BJ (cell line): Measurements from ENCODE around the gene STAB1. TPM values are rescaled to one million over a fixed set of nuclear protein-coding genes. Genes with fewer than 3 reads are reported as not detected.

Source experiments
- CTCF ChIA-PET: fragments of 350-600 bp; formaldehyde crosslinking; extraction: SDS; loops from one replicate; lab custom pipeline; 2021; ENCODE audit warnings: antibody characterized with exemption, inconsistent platforms; lab: Yijun Ruan, JAX
- POLR2A ChIA-PET: fragments of 300-600 bp; sonication (Branson Sonifier 250); formaldehyde crosslinking; extraction: SDS; loops from one replicate; lab custom pipeline; 2021; ENCODE audit warnings: antibody characterized with exemption; lab: Charles Lee
- DNase-seq: peaks from one replicate; pipeline ENCODE4 v3.0.0-alpha.2; 2011; ENCODE audit warnings: low read depth
- H3K27me3 ChIP-seq: 2 replicates; pipeline ENCODE4 v1.6.0; 2011; ENCODE audit warnings: low read length; ENCODE audit not compliant: control insufficient read depth, insufficient read depth
- H3K36me3 ChIP-seq: 2 replicates; pipeline ENCODE4 v1.5.1; 2011; ENCODE audit warnings: low read length; ENCODE audit not compliant: control insufficient read depth, insufficient read depth
- H3K4me3 ChIP-seq: 2 replicates; pipeline ENCODE4 v1.5.1; 2011; ENCODE audit warnings: low read depth, mild to moderate bottlenecking, control low read depth, low read length
- polyA plus RNA-seq: library from polyadenylated mRNA; depleted of rRNA; stranded (reverse); fragments of >200 nt; gene quantifications from 2 replicates; pipeline ENCODE4 v1.2.3, GENCODE V29; 2011
- TF ChIP-seq, protein P1 (sequence below): IDR thresholded peaks from 2 replicates; pipeline ENCODE4 v1.5.1; 2011; ENCODE audit warnings: low read depth, mild to moderate bottlenecking, control low read depth, inconsistent platforms, low read length, moderate library complexity; ENCODE audit not compliant: insufficient read depth

STAB1 gene
- polyA plus RNA-seq, 1 experiment: 0.01 TPM

- TF ChIP-seq, protein P1, sequence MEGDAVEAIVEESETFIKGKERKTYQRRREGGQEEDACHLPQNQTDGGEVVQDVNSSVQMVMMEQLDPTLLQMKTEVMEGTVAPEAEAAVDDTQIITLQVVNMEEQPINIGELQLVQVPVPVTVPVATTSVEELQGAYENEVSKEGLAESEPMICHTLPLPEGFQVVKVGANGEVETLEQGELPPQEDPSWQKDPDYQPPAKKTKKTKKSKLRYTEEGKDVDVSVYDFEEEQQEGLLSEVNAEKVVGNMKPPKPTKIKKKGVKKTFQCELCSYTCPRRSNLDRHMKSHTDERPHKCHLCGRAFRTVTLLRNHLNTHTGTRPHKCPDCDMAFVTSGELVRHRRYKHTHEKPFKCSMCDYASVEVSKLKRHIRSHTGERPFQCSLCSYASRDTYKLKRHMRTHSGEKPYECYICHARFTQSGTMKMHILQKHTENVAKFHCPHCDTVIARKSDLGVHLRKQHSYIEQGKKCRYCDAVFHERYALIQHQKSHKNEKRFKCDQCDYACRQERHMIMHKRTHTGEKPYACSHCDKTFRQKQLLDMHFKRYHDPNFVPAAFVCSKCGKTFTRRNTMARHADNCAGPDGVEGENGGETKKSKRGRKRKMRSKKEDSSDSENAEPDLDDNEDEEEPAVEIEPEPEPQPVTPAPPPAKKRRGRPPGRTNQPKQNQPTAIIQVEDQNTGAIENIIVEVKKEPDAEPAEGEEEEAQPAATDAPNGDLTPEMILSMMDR: no peak
- no peak for DNase-seq
- Histone ChIP-seq H3K4me3 (no peak overlapping the region), H3K27me3 (peaks cover 4% of the 10 kb centered on the region), H3K36me3 (no peaks in the 10 kb centered on the region)
- CTCF ChIA-PET: no interaction called here
- POLR2A ChIA-PET: no interaction called here
Measured at GRCh38 chr3:52512727-52513126, 17.6 kb downstream of the STAB1 start.

- no peak overlapping the region for H3K4me3 ChIP-seq
- ChIA-PET CTCF (no interaction called here), POLR2A (no interaction called here)
- DNase-seq: no peak
- TF ChIP-seq, protein P1: no peak
- H3K36me3 ChIP-seq: no peaks in the 10 kb centered on the region
- peaks cover 4% of the 10 kb centered on the region for H3K27me3 ChIP-seq
Measured at GRCh38 chr3:52513281-52513680, 18.1 kb downstream of the STAB1 start.

- Histone ChIP-seq H3K36me3 (no peaks in the 10 kb centered on the region), H3K4me3 (no peak overlapping the region), H3K27me3 (peaks cover 4% of the 10 kb centered on the region)
- no peak for DNase-seq
- TF ChIP-seq, protein P1: no peak
- POLR2A ChIA-PET: no interaction called here
- CTCF ChIA-PET: no interaction called here
Measured at GRCh38 chr3:52514576-52514975, 19.4 kb downstream of the STAB1 start.

GRCh38 chr3:52515192-52515591, 20.1 kb downstream of the STAB1 start:
- TF ChIP-seq, protein P1: no peak
- H3K27me3 ChIP-seq: peaks cover 4% of the 10 kb centered on the region
- DNase-seq: no peak
- ChIA-PET CTCF (no interaction called here), POLR2A (no interaction called here)
- H3K36me3 ChIP-seq: no peaks in the 10 kb centered on the region
- H3K4me3 ChIP-seq: no peak overlapping the region

- no peak for DNase-seq
Measured at GRCh38 chr3:52516509-52517195, 21.5 kb downstream of the STAB1 start.

More at GRCh38 chr3:52516509-52517195, 21.5 kb downstream of the STAB1 start:
- H3K36me3 ChIP-seq: no peaks in the 10 kb centered on the region
- ChIA-PET POLR2A (no interaction called here), CTCF (no interaction called here)
- peaks cover 2% of the 10 kb centered on the region for H3K27me3 ChIP-seq
- TF ChIP-seq, protein P1: no peak
- H3K4me3 ChIP-seq: no peak overlapping the region
